ENCODE data around the gene SPATA17. TPM values are rescaled to one million over a fixed set of nuclear protein-coding genes. Genes with fewer than 3 reads are reported as not detected.

The SPATA17 gene
- polyA plus RNA-seq, 1 donor (not counting 4 experiments of a cell fraction or from before 2014, with no cell fraction given), result 1.8 TPM

- no peak overlapping the region for H3K27ac ChIP-seq (ENCODE audit: control insufficient read depth, insufficient read depth, low read length)
- no peak overlapping the region for H3K4me2 ChIP-seq (ENCODE audit: control insufficient read depth, extremely low read depth, insufficient read depth, low read depth, low read length)
- H3K9me3 ChIP-seq (ENCODE audit: control insufficient read depth, low read depth, low read length), result no peaks in the 10 kb centered on the region
- H3K4me1 ChIP-seq (ENCODE audit: control insufficient read depth, extremely low read depth, insufficient read depth, low read length), result no peaks in the 10 kb centered on the region
- H3K9ac ChIP-seq (ENCODE audit: control insufficient read depth, extremely low read depth, insufficient read depth, low read length), result no peak overlapping the region
- dilution Hi-C loops (cut with MboI; ENCODE audit: extremely low pct_ligation_motif_present, low sequenced_read_pairs), result no loop called here
- H2AFZ ChIP-seq (ENCODE audit: control insufficient read depth, low read length), result no peak overlapping the region
- no peaks in the 10 kb centered on the region for H3K9me1 ChIP-seq (ENCODE audit: control insufficient read depth, extremely low read depth, insufficient read depth, low read length)
- no peaks in the 10 kb centered on the region for H3K36me3 ChIP-seq (ENCODE audit: control insufficient read depth in 2 of 2, extremely low read depth in 1 of 2, insufficient read depth in 2 of 2, low read length in 2 of 2)
- DNase-seq (ENCODE audit: low read depth, low spot score), result no peak
- H3K4me3 ChIP-seq (ENCODE audit: control insufficient read depth in 2 of 3, extremely low read depth in 1 of 3, insufficient read depth in 2 of 3, low read depth in 1 of 3, low read length in 3 of 3), result no peak overlapping the region
- H3K27me3 ChIP-seq (ENCODE audit: control insufficient read depth, extremely low read depth, insufficient read depth, low read length), result no peaks in the 10 kb centered on the region
- no peak for FAIRE-seq
- TF ChIP-seq EZH2 (IDR thresholded peaks at IDR 0.05; ENCODE audit: low read length) (no peak), CTCF (optimal IDR thresholded peaks at IDR 0.05 in 1 of 3, IDR thresholded peaks at IDR 0.05 in 1 of 3, conservative IDR thresholded peaks at IDR 0.05 in 1 of 3; ENCODE audit: extremely low read depth in 1 of 3, insufficient read depth in 2 of 3, low read length in 3 of 3) (no peak)
- no peaks in the 10 kb centered on the region for H4K20me1 ChIP-seq (ENCODE audit: control insufficient read depth, extremely low read depth, insufficient read depth, low read length)
- no peaks in the 10 kb centered on the region for H3K79me2 ChIP-seq (ENCODE audit: control insufficient read depth, insufficient read depth, low read length)
These were observed 254.0 kb downstream of the SPATA17 start for GRCh38 chr1:217885181-217885580.

- no peaks in the 10 kb centered on the region for H3K79me2 ChIP-seq (ENCODE audit: control insufficient read depth, insufficient read depth, low read length)
- no peak overlapping the region for H3K4me2 ChIP-seq (ENCODE audit: control insufficient read depth, extremely low read depth, insufficient read depth, low read depth, low read length)
- dilution Hi-C loops (cut with MboI; ENCODE audit: extremely low pct_ligation_motif_present, low sequenced_read_pairs), result no loop called here
- H3K9me3 ChIP-seq (ENCODE audit: control insufficient read depth, low read depth, low read length), result no peaks in the 10 kb centered on the region
- no peaks in the 10 kb centered on the region for H4K20me1 ChIP-seq (ENCODE audit: control insufficient read depth, extremely low read depth, insufficient read depth, low read length)
- H3K27ac ChIP-seq (ENCODE audit: control insufficient read depth, insufficient read depth, low read length), result no peak overlapping the region
- no peak for TF ChIP-seq EZH2 (IDR thresholded peaks at IDR 0.05; ENCODE audit: low read length)
- no peaks in the 10 kb centered on the region for H3K9me1 ChIP-seq (ENCODE audit: control insufficient read depth, extremely low read depth, insufficient read depth, low read length)
- H2AFZ ChIP-seq (ENCODE audit: control insufficient read depth, low read length), result no peak overlapping the region
- no peak for FAIRE-seq
- H3K9ac ChIP-seq (ENCODE audit: control insufficient read depth, extremely low read depth, insufficient read depth, low read length), result no peak overlapping the region
- H3K4me1 ChIP-seq (ENCODE audit: control insufficient read depth, extremely low read depth, insufficient read depth, low read length), result no peaks in the 10 kb centered on the region
- H3K36me3 ChIP-seq (ENCODE audit: control insufficient read depth in 2 of 2, extremely low read depth in 1 of 2, insufficient read depth in 2 of 2, low read length in 2 of 2), result no peaks in the 10 kb centered on the region
- H3K4me3 ChIP-seq (ENCODE audit: control insufficient read depth in 2 of 3, extremely low read depth in 1 of 3, insufficient read depth in 2 of 3, low read depth in 1 of 3, low read length in 3 of 3), result no peak overlapping the region
- DNase-seq (ENCODE audit: low read depth, low spot score), result no peak
- H3K27me3 ChIP-seq (ENCODE audit: control insufficient read depth, extremely low read depth, insufficient read depth, low read length), result no peaks in the 10 kb centered on the region
These were observed 257.2 kb downstream of the SPATA17 start for GRCh38 chr1:217888328-217888727.

GRCh38 chr1:217889401-217889800 is 258.3 kb downstream of the SPATA17 start:
- no peaks in the 10 kb centered on the region for H3K79me2 ChIP-seq (ENCODE audit: control insufficient read depth, insufficient read depth, low read length)
- dilution Hi-C loops (cut with MboI; ENCODE audit: extremely low pct_ligation_motif_present, low sequenced_read_pairs), result no loop called here

More at GRCh38 chr1:217889401-217889800, 258.3 kb downstream of the SPATA17 start:
- no peaks in the 10 kb centered on the region for H3K4me1 ChIP-seq (ENCODE audit: control insufficient read depth, extremely low read depth, insufficient read depth, low read length)
- H3K9me3 ChIP-seq (ENCODE audit: control insufficient read depth, low read depth, low read length), result no peaks in the 10 kb centered on the region
- H4K20me1 ChIP-seq (ENCODE audit: control insufficient read depth, extremely low read depth, insufficient read depth, low read length), result no peaks in the 10 kb centered on the region
- no peak for DNase-seq (ENCODE audit: low read depth, low spot score)
- H3K9me1 ChIP-seq (ENCODE audit: control insufficient read depth, extremely low read depth, insufficient read depth, low read length), result no peaks in the 10 kb centered on the region
- no peak overlapping the region for H3K27ac ChIP-seq (ENCODE audit: control insufficient read depth, insufficient read depth, low read length)
- no peak for FAIRE-seq
- H3K27me3 ChIP-seq (ENCODE audit: control insufficient read depth, extremely low read depth, insufficient read depth, low read length), result no peaks in the 10 kb centered on the region
- no peak overlapping the region for H3K4me3 ChIP-seq (ENCODE audit: control insufficient read depth in 2 of 3, extremely low read depth in 1 of 3, insufficient read depth in 2 of 3, low read depth in 1 of 3, low read length in 3 of 3)
- H3K4me2 ChIP-seq (ENCODE audit: control insufficient read depth, extremely low read depth, insufficient read depth, low read depth, low read length), result no peak overlapping the region
- no peaks in the 10 kb centered on the region for H3K36me3 ChIP-seq (ENCODE audit: control insufficient read depth in 2 of 2, extremely low read depth in 1 of 2, insufficient read depth in 2 of 2, low read length in 2 of 2)
- no peak overlapping the region for H3K9ac ChIP-seq (ENCODE audit: control insufficient read depth, extremely low read depth, insufficient read depth, low read length)
- H2AFZ ChIP-seq (ENCODE audit: control insufficient read depth, low read length), result no peak overlapping the region
- TF ChIP-seq CTCF (optimal IDR thresholded peaks at IDR 0.05 in 1 of 3, IDR thresholded peaks at IDR 0.05 in 1 of 3, conservative IDR thresholded peaks at IDR 0.05 in 1 of 3; ENCODE audit: extremely low read depth in 1 of 3, insufficient read depth in 2 of 3, low read length in 3 of 3), result peak; percentile 15 to 58 (median 54)
- TF ChIP-seq EZH2 (IDR thresholded peaks at IDR 0.05; ENCODE audit: low read length), result no peak
